GM13976 (cell line): ENCODE measurements around the gene RECQL.
A peak's percentile ranks its signal among the peaks of the same experiment; 100 is the strongest.

Source experiments
- DNase-seq: peaks from one replicate; pipeline ENCODE4 v3.0.0; 2012; ENCODE audit warnings: low spot score
- in situ Hi-C: fragments of 300-500 bp; cut with MboI; formaldehyde crosslinking; loops from one replicate; pipeline ENCODE4 v1.12.0; 2022; ENCODE audit warnings: low sequenced_read_pairs, mixed read lengths, inconsistent platforms; ENCODE audit not compliant: unreplicated experiment
- TF ChIP-seq, protein P1 (sequence below): IDR thresholded peaks from 2 replicates; pipeline ENCODE4 v1.5.1; 2012; ENCODE audit warnings: borderline replicate concordance, mild to moderate bottlenecking; ENCODE audit not compliant: insufficient read depth; ENCODE audit errors: extremely low read depth, missing control alignments, control extremely low read depth

Gene RECQL

DNA sequence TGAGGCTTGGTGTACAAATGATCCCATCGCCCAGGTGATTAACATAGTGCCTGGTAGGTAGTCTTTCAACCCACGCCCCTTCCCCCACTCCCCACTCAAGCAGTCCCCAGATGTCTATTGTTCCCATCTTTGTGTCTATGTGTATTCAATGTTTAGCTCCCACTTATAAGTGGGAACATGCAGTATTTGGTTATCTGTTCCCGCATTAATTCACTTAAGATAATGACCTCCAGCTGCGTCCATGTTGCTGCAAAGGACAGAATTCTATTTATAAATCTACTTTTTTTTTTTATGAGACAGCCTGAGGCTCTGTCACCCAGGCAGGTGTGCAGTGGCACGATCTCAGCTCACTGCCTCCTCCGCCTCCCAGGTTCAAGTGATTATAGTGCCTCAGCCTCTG, 40.3 kb upstream of the RECQL start:
- TF ChIP-seq, protein P1, sequence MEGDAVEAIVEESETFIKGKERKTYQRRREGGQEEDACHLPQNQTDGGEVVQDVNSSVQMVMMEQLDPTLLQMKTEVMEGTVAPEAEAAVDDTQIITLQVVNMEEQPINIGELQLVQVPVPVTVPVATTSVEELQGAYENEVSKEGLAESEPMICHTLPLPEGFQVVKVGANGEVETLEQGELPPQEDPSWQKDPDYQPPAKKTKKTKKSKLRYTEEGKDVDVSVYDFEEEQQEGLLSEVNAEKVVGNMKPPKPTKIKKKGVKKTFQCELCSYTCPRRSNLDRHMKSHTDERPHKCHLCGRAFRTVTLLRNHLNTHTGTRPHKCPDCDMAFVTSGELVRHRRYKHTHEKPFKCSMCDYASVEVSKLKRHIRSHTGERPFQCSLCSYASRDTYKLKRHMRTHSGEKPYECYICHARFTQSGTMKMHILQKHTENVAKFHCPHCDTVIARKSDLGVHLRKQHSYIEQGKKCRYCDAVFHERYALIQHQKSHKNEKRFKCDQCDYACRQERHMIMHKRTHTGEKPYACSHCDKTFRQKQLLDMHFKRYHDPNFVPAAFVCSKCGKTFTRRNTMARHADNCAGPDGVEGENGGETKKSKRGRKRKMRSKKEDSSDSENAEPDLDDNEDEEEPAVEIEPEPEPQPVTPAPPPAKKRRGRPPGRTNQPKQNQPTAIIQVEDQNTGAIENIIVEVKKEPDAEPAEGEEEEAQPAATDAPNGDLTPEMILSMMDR, result no peak
- DNase-seq, result no peak
- in situ Hi-C loops, result no loop called here

DNA sequence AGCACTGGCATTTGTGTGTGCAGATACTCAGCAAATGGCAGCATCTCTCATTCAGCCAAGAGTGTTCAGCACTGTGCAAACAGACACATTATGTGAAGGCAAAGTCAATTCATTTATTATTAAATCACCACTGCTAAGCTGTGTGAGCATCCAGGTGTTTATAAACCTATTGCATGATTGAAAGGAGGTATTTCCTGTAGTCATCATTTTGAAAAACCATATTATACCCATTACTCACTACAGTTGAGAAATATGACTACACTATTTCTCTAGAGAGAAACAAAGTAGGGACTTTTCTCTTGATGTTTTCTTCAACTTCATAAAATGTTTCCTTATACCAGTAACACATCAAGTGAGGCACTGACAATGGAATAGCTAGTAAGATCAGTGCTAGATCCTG, 38.4 kb upstream of the RECQL start:
- no peak for DNase-seq
- TF ChIP-seq, protein P1, result no peak
- in situ Hi-C loops, result no loop called here

DNA sequence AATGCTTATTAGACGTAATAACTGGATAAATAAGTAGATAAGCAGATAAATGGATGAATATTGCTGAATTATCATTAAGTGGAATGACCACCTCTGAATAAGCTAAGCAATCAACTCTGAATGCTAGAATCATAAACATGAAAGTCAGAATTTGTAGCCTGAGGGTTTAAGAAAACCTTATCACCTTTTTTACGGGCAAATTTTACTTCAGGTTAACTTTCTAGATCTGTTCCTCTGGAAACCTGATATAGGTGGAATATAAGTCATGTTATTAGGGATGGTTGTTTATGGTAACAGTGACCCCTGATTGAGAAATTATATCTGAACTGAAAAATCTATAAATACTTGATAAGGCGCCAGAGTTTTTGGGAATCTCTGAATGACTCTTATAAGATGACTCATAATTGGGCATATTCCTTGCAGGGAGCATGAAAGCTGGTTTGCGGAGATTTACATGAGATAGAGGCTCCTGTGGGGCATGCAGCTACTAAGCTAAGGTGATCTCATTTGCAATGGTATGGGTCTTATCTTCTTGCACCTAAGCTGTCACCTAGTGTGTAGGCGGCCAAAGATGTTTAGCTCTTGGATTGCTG, 36.7 kb upstream of the RECQL start:
- in situ Hi-C loops, result no loop called here
- no peak for DNase-seq
- TF ChIP-seq, protein P1, result no peak

DNA sequence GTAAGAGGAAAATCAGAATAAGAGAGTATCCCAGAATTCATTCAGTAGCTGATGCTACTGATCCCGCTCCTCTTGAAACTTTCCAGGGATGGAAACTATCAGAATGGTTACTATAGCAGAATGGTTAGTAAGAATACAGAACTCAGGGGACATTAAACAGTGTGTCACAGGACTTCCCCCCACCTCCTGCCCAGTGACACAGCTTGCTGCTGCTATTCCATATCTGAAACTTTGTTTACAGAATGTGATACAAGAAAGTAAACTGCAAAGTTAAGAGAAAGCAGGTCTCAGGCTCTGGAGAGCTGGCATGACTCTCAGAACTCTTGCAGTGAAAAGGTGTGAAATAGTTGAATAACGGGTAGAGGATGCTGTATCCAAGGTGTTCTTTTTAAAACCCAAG, 28.0 kb upstream of the RECQL start:
- TF ChIP-seq, protein P1, result no peak
- in situ Hi-C loops, result no loop called here
- DNase-seq, result no peak

DNA sequence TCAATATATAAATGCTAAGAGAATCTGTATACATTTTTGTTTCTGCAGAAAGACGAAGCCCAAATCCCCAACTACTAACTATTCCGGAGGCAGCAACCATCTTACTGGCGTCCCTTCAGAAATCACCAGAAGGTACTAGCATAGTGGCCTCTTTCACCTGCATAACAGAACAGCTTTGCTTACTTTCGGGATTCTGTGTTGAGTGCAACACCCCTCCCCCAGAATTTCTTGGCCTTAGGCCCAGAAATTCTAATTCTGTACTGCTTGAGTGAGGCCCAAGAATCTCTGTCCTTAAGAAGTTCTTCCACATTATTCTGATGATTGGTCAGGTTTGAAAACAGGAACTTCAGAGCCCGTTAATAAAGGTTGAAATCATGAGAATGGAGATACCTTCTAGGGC, 27.5 kb upstream of the RECQL start:
- no peak for DNase-seq
- TF ChIP-seq, protein P1, result no peak
- in situ Hi-C loops, result no loop called here

DNA sequence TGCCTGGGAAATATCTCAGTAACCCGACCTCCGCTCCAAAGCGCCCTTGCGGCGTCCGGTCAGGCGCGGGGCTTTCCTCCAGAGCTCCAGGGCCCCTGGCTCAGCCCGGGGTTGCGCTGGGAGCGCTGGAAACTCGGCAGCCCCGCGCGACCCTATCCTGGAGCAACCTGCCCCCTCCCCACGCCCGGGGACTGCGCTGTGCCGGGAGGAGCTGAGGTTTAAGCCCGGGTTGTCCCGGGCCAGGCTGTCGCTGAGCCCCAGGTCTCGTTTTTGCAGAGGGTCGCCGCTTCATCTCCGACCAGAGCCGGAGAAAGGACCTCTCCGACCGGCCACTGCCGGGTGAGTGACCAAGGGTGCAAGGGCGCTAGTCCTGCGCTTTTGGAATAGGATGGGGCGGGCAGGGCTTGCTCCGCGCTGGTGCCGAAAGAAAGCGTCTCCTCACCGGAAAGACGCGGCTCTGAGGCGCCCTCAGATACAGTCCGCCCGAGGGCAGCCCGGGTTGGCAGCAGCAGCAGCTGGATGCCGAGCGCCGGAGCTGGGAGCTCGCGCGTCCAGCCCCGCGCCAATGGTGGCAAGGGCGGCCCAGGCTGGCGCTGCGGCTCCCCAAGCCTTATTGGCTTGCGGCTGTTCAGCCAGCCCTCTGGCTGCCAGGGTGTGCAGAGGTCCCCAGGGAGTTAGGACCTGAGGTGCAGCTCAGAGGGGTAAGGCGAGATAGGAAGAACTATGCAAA, 26.2 kb upstream of the RECQL start:
- in situ Hi-C loops, result no loop called here
- TF ChIP-seq, protein P1, result no peak
- DNase-seq, result peak; percentile 56
